Stimulated activated CD8-positive, alpha-beta memory T cell treated with anti-CD3 and anti-CD28 coated beads, Interleukin-4, amount 100 ng/mL, for 48 hours (primary cell): ENCODE measurements around the gene UBE2K.
"Not testable (repeated sequence)": the region's sequence is repeated elsewhere in the genome, so short reads cannot be mapped to it uniquely, and the experiment has no call there.

Experiments used
- DNase-seq: peaks from one replicate; pipeline ENCODE4 v3.0.0-alpha.2; 2020

Gene UBE2K

GRCh38 chr4:39731908-39732307 is 34.0 kb downstream of the UBE2K start:
- no peak for DNase-seq

- no peak for DNase-seq
Observed at GRCh38 chr4:39732728-39733127, 34.8 kb downstream of the UBE2K start.

GRCh38 chr4:39739591-39739990 is 41.7 kb downstream of the UBE2K start:
- not testable (repeated sequence) for DNase-seq

GRCh38 chr4:39741401-39741800 is 43.5 kb downstream of the UBE2K start:
- no peak for DNase-seq

GRCh38 chr4:39745920-39746319 is 48.0 kb downstream of the UBE2K start:
- no peak for DNase-seq

GRCh38 chr4:39750216-39750615 is 52.3 kb downstream of the UBE2K start:
- DNase-seq, result no peak

- no peak for DNase-seq
Observed at GRCh38 chr4:39754309-39754708, 56.4 kb downstream of the UBE2K start.

GRCh38 chr4:39756159-39756558 is 58.2 kb downstream of the UBE2K start:
- no peak for DNase-seq

- DNase-seq, result no peak
Observed at GRCh38 chr4:39758176-39758575, 60.2 kb downstream of the UBE2K start.

- DNase-seq, result no peak
Observed at GRCh38 chr4:39759569-39759968, 61.6 kb downstream of the UBE2K start.

GRCh38 chr4:39761005-39761667 is 63.2 kb downstream of the UBE2K start:
- no peak for DNase-seq

GRCh38 chr4:39763714-39764572 is 66.0 kb downstream of the UBE2K start:
- no peak for DNase-seq

GRCh38 chr4:39770005-39770404 is 72.1 kb downstream of the UBE2K start:
- DNase-seq, result no peak

GRCh38 chr4:39770471-39770870 is 72.5 kb downstream of the UBE2K start:
- DNase-seq, result no peak

GRCh38 chr4:39770969-39771724 is 73.2 kb downstream of the UBE2K start:
- no peak for DNase-seq

GRCh38 chr4:39781988-39782387 is 84.1 kb downstream of the UBE2K start:
- not testable (repeated sequence) for DNase-seq

GRCh38 chr4:39785083-39785482 is 87.1 kb downstream of the UBE2K start:
- no peak for DNase-seq

- no peak for DNase-seq
Observed at GRCh38 chr4:39786838-39787237, 88.9 kb downstream of the UBE2K start.

- no peak for DNase-seq
Observed at GRCh38 chr4:39792128-39792527, 94.2 kb downstream of the UBE2K start.

- DNase-seq, result no peak
Observed at GRCh38 chr4:39792529-39792928, 94.6 kb downstream of the UBE2K start.

- not testable (repeated sequence) for DNase-seq
Observed at GRCh38 chr4:39792976-39793375, 95.0 kb downstream of the UBE2K start.

GRCh38 chr4:39802005-39802404 is 104.1 kb downstream of the UBE2K start:
- DNase-seq, result no peak

- DNase-seq, result no peak
Observed at GRCh38 chr4:39808231-39808749, 110.4 kb downstream of the UBE2K start.
